NCI-H82 treated with DMSO at 0.1 percent for 48 hours (cell line): ENCODE data around the gene EYA2.

ENCODE experiments used
- DNase-seq: peaks from one replicate; lab custom pipeline; 2025; ENCODE audit not compliant: unreplicated experiment; lab: John Stamatoyannopoulos, UW

Gene EYA2

DNA sequence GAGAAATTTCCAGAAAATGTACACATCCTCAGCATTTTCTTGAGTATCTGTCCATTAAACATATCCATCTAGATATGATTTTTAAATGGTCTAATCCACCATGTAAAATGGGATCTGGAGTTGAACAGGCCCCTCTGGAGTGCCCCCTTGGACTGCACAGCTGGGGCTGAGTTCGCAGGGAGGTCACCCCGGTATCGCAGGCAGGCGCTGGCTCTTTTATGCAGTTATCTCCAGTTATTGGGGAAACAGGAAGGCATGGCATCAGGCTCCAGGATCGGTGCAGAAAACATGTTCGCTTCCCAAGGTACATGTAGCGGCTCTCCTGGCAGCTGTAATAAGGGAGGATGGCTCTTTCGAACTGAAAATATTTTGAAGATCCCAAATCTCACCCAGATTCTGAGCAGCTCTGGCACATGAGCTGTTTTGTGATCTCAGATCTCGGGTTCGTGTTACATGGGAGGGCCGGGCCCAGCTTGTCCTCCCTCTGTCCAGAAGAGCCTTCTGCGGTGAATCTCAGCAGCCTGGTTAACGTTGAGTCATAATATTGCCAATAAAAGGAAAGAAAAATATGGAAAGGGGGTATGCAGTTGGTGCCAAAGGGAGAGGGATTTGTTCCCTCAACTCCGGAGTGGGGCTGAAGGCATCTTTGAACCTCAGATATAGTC is 167.7 kb downstream of the EYA2 start:
- DNase-seq: no peak

DNA sequence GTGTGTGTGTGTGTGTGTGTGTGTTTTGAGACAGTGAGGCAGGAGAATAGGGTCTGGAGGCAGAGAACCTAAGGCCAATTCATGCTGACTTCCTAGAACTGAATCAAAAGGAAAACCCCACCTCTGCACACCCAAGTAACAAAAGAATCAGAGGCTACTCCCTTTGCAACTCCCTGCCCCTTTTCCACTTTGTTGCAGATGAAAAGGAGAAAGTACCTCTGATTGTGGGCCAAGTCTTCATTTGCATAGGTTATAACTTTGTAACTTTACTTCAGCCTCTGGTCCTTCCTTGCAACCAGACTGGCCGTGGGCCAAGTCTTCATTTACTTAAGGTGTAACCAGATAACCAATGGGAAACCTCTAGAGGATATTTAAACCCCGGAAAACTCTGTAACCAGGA is 168.8 kb downstream of the EYA2 start:
- no peak for DNase-seq

DNA sequence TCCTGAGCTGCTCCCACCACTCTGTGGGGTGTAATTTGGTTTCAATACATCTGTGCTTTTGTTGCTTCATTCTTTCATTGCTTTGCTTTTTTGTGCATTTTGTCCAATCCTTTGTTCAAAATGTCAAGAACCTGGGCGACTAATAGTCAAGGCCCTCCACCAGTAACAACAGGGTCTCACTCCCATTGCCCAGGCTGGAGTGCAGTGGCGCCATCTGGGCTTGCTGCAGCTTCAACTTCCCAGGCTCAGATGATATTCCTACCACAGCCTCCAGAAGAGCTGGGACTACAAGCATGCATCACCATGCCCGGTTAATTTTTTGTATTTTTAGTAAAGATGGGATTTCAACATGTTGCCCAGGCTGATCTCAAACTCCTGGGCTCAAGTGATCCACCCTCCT is 169.2 kb downstream of the EYA2 start:
- DNase-seq: no peak

DNA sequence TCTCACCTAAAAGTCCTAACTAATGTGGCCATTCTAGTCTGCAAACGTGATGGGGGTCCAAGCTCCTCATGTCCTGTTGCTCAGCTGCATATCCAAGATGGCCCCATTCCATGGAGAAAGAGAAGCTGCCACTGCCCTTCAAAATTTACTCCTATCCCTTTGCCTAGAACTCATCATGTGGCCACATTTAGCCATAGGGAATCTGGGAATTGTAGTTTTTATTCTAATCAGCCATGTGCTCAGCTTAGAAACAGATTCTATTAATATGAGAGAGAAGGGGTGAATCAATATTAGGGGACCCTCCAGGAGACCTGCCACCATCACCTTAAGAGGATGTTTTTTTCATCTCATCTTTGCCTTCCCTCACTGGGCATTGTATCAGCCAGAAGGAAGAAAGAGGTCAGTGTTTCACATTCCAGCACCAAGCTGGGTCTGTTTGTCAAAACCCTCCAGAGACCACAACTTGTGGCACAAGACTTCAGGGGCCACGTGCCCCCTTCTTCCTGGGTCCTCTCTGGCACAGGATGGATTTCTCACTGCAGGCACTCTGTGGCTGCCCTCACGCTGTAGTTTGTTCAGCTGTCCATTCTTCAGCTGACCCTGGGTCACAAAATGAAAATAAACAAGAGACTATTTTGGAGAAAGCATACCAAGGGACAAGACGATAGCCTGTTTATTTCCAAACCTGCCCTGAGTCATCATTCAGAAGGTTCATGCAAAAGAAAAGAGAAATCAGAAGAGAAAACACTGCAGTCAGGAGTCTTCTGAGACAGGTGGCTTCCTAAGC is 172.0 kb downstream of the EYA2 start:
- no peak for DNase-seq

DNA sequence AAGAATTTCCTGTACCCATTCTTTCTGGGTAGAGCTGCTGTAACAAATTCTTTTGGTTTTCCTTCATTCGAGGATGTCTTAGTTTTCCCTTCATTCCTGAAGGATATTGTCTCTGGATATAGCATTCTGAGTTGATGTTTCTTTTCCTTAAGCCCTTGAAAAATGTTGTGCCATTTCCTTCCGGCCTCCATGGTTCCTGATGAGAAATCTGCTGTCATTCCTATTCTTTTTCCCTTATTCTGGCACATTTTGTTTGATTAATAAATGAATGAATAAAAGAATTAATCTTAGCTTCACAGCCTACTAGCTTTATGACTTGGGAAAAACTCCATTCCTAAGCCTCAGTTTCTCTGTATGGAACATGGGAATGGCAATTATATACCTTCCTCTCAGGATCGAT is 173.1 kb downstream of the EYA2 start:
- no peak for DNase-seq

DNA sequence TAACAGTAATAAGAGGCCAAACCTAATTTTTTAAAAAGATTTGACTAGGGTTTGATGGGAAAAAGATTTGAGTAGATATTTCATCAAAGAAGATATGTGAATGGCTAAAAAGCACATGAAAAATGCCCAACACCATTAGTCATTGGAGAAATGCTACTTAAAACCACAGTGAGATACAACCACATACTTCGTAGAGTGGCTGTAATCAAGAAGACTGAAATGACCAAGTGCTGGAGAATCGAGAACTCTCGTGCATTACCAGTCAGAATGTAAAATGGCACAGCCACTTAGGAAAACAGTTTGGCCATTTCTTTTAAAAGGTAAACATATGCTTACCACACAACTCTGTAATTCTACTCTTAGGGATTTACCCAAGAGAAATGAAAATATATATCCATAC is 175.5 kb downstream of the EYA2 start:
- DNase-seq: no peak

DNA sequence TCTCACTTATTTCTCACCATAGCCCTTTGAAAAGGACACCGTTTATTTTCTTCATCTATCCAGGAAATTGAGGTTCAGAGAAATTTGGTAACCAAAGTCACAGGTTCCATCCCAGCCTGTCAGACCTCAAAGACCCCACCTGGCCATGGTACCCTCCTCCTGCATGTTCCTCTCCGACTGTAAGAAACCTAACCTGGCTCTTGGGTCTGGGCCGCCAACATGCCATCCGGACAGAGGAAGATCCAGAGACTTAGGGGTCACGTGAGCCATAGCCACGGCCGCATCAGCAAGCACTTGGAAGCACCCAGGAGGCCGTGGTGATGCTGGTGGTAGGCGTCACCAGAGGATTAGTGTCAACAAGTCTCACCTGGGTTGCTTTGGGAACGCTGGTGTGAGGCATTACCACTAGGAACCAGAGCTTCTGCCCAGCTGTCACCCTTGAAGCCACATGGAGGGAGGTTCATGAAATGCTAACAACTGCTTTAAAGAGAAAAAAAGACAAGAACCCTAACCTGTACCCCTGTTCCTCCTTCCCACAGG is 177.1 kb downstream of the EYA2 start:
- DNase-seq: no peak

DNA sequence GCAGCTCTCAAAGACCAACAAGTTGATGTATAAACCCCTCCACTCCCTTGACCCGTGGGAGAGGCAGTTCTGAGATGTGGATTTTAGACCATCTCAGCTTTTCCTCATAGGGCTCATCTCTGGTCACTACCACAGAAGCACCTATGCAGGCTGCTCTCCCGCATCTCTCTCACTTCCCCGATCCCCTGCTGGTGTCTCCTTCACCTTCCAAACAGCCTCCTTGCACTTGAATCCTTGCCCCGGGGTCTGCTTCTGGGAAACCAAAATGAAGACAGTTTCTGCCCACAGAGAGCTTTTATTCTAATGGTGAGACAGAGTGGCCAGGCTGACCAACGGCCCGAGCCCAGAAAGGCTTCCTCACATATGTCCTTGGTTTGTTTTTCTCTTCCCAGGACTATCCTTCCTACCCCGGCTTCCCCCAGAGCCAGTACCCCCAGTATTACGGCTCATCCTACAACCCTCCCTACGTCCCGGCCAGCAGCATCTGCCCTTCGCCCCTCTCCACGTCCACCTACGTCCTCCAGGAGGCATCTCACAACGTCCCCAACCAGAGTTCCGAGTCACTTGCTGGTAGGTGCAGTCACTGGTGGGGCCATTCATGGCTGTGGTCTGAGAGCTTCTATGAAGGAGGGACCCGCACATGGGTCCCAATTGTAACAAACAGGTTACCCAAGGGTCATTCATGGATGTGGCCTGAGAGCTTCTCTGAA is 179.3 kb downstream of the EYA2 start:
- DNase-seq: no peak

DNA sequence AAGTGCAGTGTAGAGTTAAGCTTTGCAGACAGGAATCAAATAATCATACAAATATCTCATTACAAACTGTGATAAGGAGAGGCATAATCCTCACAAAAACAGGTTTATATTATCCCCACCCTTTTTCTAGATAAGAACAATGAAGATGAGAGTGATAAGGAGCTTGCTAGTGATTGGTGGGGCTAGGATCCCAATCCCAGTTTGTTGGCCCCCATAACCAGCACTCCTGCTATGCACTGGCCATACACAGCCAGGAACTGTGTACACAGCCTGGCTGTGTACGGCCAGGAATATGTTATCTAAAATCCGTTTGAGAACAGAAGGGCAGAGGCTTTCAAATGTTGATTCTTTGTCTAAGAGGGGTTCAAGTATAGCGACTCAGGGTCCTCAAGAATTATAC is 180.6 kb downstream of the EYA2 start:
- no peak for DNase-seq

DNA sequence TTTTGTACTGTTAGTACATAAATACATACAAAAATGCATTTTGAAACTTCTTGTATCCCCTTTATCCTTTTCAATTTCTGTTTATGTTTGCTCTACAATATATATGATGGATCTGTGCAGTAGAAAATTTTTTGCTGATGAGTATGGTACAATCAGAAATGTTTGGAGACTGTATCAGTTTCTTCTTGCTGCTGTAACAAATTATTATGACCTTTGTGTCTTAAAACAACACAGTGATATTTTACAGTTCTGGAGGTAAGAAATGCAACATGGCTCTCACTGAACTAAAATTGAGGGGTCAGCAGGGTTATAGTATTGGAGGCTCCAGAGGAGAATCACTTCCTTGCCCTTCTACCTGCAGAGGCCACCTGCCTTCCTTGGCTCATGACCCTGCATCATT is 184.4 kb downstream of the EYA2 start:
- DNase-seq: no peak

DNA sequence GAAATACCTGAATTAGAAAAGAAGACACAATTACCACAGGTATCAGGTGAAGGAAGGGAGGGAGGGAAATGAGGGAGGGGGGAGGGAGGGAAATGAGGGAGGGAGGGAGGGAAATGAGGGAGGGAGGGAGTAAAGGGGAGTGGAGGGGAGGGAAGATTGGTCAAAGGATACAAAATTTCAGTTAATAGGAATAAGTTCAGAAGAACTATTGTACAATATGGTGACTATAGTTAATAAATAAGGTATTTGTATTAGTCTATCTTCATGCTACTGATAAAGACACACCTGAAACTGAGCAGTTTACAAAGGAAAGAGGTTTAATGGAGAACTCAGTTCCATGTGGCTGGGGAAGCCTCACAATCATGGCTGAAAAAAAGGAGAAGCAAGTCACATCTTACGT is 185.7 kb downstream of the EYA2 start:
- DNase-seq: no peak

DNA sequence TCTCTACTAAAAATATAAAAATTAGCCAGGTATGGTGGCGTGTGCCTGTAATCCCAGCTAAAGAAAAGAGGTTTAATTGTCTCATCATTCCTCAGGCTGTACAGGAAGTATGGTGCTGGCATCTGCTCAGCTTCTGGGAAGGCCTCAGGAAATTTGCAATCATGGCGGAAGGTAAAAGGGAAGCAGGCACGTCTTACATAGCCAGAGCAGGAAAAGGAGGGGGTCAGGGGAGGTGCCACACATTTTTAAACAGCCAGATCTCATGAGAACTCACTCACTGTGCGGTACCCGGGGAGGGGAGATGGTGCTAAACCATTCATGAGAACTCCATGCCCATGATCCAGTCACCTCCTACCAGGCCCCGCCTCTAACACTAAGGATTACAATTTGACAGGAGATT is 191.7 kb downstream of the EYA2 start:
- no peak for DNase-seq

DNA sequence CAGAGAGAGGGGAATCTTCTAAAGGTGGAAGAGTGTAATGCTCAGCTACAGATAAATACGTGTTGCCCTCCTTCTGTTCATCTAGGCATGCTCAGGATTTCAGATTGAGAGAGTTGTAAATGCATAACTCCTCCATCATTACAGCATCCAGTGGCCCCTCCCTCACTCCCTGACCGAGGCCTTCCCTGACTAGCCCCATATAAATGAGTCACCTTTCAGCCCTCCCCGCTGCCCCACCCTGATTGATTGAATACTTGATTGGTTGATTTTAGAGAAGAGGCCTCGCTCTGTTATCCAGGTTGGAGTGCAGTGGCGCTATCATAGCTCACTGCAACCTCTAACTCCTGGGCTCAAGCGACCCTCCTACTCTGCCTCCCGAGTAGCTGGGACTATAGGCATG is 193.7 kb downstream of the EYA2 start:
- DNase-seq: no peak

DNA sequence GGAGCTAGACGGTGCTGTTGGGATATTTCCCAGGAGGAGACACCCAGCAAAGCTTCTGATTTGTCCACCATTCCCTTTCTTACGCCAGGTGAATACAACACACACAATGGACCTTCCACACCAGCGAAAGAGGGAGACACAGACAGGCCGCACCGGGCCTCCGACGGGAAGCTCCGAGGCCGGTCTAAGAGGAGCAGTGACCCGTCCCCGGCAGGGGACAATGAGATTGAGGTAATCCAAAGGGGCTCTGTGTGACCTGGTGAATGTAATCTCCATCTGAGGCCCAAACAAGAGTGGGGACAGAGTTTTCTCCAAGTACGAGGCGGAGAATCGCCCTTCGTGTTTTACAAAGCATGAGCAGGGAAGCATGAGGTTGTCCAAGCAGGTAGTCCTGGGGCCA is 194.5 kb downstream of the EYA2 start:
- DNase-seq: no peak

DNA sequence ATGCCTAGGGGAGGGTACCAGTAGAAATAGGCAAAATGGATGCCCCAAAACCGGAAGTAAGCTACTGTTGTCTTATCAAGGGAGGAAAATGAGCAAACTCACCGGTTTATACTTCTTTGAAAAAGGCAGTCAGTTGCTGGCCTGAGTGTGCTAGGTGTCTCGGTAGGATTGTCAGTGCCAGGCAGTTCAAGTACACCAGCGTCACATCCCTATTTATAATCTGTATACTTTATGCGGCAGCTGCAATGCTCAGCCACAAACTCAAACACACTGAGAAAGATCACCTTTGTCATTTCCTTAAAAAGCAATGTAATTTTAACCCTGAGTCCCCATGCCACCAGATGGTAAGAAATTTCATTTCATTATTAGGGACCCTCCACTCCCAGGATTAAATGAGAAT is 196.2 kb downstream of the EYA2 start:
- no peak for DNase-seq

DNA sequence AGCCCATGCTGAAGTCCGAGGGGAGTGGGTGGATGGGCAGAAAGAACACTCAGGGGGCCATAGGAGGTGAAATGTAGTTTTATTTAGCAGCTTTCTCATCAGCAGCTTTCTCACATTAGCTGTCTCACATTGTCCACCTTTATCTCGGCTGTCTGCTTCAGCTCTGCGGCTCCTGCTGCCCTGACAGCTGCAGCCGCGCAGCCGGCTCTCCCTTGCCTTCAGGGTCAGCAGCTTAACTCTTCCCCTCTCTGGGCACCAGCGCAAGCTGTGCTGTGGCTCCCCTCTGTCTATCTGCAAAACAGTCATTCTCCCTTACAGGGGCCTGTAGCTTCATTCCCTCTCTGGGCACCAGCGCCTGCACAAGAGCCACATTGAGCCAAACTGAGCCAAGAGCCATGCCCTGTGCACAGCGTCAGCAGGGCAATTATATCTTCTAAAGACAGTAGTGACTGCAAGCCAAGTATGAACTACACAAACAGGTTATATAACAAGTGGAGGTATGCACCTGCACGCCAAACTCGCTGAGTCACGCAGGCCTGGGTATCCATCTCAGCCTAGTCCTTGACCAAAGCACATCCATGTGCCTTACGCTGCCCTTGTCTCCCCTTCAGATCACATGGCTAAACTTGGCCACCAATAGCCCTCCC is 198.8 kb downstream of the EYA2 start:
- DNase-seq: no peak

DNA sequence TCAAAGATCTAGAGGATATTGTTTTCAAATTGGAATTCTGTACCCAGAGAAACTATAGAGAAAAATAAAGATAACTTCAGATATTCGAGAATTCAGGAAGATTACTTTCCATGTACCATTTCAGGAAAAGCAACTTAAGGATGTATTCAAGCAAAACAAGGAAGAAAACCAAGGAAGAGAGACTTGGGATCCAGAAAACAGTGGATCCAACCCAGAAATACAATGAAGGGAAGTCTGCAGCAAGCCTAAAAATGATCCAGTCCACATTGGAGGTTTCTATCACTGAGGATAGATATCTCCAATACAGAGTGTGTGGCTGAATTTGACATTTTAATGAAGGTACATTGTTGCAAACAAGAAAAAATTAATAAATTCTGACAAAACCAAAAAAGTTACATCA is 201.0 kb downstream of the EYA2 start:
- no peak for DNase-seq

DNA sequence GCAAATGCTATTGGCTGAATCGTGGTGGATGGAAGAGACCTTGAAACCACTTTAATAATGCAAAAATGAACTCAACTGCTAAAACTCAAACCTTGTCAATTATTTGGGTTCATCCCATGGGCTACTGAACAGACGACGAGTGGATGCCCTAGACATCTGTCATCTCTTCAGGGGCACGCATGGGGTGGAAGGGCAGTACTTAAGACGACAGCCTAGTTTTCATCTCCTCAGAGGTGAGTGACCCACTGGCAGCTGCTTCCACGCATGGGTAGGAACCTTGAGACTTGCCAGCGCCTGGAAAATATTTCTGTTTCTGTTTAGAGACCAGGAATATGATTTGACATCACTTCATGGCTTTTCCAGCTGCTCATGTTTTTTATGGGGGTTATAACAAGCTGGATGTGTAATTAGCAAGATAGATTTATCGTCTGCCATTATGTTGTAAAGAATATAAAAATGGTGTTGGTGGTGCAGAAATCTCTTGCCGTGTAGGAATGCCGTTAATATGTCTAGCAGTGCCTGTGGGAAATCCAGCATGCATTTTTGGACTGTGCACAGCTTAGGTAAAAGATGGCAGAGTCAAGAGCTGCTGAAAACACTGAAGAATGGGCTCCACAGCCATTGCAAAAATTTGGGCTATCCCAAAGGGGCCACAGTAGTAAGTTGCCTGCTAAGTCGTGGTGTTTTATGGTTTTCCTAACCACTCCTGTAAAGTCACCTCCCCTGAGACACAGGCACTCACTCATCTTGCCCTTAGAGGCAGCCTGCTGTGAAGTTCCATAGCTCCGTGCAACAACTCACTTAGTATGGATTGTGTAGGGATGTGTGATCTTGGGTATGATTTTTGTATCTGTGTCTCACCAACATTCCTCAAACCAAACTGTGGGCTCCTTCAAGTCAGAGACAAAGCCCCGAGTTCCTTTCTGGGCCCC is 203.3 kb downstream of the EYA2 start:
- DNase-seq: no peak

DNA sequence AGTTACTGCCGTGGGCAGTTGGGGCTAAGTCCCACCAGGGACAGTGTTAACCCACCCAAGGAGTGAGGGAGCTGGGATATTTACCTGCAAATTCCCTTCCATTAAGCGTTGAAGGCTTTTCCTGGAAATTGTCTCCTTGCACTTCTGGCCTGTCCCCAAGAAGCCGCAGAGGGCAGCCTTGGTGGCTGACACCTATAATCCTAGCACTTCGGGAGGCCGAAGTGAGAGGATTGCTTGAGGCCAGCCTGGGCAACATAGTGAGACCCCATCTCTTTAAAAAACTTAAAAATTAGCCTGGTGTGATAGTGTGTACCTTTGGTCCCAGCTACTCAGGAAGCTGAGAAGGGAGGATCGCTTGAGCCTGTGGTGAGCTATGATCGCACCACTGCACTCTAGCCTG is 204.4 kb downstream of the EYA2 start:
- DNase-seq: no peak

DNA sequence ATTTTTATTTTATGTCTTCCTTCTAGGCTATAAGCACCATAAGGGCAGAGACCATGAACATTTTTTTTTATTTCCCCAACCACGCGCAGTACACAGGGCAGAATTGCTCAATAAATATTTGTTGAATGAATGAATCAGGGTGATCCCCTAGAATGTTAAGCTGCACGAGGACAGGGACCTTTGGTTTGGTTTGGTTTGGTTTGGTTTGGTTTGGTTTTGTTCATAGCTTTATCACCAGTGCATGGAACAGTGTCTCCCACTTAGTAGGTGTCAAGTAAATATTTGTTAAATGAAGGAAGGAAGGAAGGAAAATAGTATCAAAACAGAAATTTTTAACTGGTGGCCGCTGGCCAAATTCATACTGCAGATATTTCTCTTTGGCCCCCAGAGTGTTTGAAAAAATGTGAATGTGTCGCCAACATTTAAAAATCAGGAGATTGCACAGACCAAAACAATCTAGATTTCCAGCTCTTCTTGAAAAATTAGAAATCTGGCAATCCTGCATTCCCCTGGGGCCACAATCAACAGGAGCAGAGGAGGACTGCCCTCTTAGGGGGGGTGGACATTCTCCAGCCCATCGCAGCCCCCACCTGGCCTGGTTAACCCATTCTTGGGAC is 205.3 kb downstream of the EYA2 start:
- DNase-seq: no peak
